Measurements from ENCODE around the gene MED10. TPM values are rescaled to one million over a fixed set of nuclear protein-coding genes. Genes with fewer than 3 reads are reported as not detected.

MED10 gene
- total RNA-seq, 1 donor from 2014 or later, result 38.4 TPM

DNA sequence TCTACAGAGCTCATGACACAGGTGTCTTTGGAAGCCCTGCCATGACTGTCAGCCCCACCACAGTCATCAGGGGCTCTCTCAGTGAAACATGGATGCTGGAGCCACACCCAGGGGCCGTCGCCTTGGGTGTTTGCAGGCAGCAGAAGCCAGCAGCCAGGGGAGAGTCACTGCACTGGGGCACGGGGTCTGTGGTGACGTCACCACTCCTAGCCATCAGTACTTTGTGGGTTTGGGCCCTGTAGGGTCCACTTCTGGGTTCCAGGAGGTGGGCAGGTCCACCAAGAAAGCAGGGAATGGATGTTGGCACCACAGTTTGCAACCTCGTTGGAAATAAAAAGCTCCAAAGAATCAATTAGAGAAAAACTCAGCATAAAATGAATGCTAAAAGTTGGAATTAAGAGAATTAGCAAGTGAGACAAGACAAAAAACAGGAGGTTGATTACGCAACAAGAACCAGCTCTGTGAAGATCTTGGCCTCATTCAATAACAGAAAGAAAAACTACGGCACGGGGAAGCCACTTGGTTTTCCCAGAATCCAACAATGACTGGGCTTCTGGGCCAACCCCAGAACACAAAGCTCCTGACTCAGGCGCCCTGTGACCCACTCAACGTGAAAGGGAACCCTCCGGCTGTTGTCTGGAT is 34.3 kb downstream of the MED10 start:
- TF ChIP-seq, protein P1, sequence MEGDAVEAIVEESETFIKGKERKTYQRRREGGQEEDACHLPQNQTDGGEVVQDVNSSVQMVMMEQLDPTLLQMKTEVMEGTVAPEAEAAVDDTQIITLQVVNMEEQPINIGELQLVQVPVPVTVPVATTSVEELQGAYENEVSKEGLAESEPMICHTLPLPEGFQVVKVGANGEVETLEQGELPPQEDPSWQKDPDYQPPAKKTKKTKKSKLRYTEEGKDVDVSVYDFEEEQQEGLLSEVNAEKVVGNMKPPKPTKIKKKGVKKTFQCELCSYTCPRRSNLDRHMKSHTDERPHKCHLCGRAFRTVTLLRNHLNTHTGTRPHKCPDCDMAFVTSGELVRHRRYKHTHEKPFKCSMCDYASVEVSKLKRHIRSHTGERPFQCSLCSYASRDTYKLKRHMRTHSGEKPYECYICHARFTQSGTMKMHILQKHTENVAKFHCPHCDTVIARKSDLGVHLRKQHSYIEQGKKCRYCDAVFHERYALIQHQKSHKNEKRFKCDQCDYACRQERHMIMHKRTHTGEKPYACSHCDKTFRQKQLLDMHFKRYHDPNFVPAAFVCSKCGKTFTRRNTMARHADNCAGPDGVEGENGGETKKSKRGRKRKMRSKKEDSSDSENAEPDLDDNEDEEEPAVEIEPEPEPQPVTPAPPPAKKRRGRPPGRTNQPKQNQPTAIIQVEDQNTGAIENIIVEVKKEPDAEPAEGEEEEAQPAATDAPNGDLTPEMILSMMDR (IDR thresholded peaks at IDR 0.05; ENCODE audit: unreplicated experiment), result no peak
- Mint-ChIP-seq H3K27me3 (ENCODE audit: low read depth) (peaks cover 41% of the 10 kb centered on the region), H3K36me3 (no peaks in the 10 kb centered on the region), H3K4me3 (no peak overlapping the region), H3K27ac (no peak overlapping the region), H3K9me3 (no peaks in the 10 kb centered on the region), H3K4me1 (no peaks in the 10 kb centered on the region)
- DNase-seq (ENCODE audit: low spot score in 2 of 2, unreplicated experiment in 2 of 2), result no peak

GRCh38 chr5:6342689-6343315 is 35.5 kb downstream of the MED10 start:
- TF ChIP-seq, protein P1 (IDR thresholded peaks at IDR 0.05; ENCODE audit: unreplicated experiment), result no peak
- Mint-ChIP-seq H3K4me1 (no peaks in the 10 kb centered on the region), H3K9me3 (no peaks in the 10 kb centered on the region), H3K27ac (no peak overlapping the region), H3K27me3 (ENCODE audit: low read depth) (peaks cover 46% of the 10 kb centered on the region), H3K4me3 (no peak overlapping the region), H3K36me3 (no peaks in the 10 kb centered on the region)
- DNase-seq (ENCODE audit: low spot score in 2 of 2, unreplicated experiment in 2 of 2), result no peak

DNA sequence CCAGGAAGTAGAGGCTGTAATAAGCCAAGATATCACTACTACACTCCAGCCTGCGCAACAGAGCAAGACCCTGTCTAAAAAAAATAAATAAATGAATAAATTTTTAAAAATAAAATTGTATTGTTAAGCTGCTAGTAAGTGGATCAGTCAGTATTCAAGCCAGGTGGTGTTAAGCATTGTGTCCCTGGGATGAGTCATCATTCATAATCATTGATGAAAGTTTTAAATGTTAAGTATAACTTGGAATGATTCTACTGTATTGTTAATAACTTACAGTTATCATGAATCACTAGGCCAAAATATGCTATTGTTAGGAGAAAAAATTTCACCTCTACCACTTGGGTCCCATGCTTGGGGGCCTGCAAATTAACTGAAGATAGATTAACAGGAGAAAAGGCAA is 38.2 kb downstream of the MED10 start:
- no peak overlapping the region for H3K27ac Mint-ChIP-seq
- DNase-seq (ENCODE audit: low spot score in 2 of 2, unreplicated experiment in 2 of 2), result no peak
- no peaks in the 10 kb centered on the region for H3K36me3 Mint-ChIP-seq
- no peaks in the 10 kb centered on the region for H3K9me3 Mint-ChIP-seq
- no peak overlapping the region for H3K4me3 Mint-ChIP-seq
- no peaks in the 10 kb centered on the region for H3K4me1 Mint-ChIP-seq
- TF ChIP-seq, protein P1 (IDR thresholded peaks at IDR 0.05; ENCODE audit: unreplicated experiment), result no peak
- H3K27me3 Mint-ChIP-seq (ENCODE audit: low read depth), result peaks cover 31% of the 10 kb centered on the region

DNA sequence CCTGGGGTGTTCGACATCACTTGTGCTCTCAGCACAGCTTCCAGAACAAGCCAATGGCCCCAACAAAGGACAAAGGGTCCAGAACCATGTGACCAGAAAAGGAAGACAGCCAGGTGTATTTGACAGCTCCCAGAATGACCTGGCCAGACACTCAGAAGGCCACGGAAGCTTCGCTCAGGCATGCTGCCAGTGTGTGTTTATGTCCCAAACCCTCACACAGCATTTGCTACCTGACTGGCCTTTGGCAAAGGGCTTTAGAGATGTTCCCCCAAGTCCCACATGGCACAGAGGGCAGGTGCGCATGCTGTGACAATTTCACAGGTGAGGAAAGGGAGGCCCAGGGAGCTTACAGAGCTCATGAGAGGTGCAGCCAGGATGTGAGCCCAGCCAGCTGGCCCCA is 39.5 kb downstream of the MED10 start:
- no peaks in the 10 kb centered on the region for H3K36me3 Mint-ChIP-seq
- H3K9me3 Mint-ChIP-seq, result no peaks in the 10 kb centered on the region
- no peak overlapping the region for H3K4me3 Mint-ChIP-seq
- H3K4me1 Mint-ChIP-seq, result no peaks in the 10 kb centered on the region
- no peak overlapping the region for H3K27ac Mint-ChIP-seq
- TF ChIP-seq, protein P1 (IDR thresholded peaks at IDR 0.05; ENCODE audit: unreplicated experiment), result no peak
- DNase-seq (ENCODE audit: low spot score in 2 of 2, unreplicated experiment in 2 of 2), result no peak
- H3K27me3 Mint-ChIP-seq (ENCODE audit: low read depth), result peaks cover 35% of the 10 kb centered on the region

DNA sequence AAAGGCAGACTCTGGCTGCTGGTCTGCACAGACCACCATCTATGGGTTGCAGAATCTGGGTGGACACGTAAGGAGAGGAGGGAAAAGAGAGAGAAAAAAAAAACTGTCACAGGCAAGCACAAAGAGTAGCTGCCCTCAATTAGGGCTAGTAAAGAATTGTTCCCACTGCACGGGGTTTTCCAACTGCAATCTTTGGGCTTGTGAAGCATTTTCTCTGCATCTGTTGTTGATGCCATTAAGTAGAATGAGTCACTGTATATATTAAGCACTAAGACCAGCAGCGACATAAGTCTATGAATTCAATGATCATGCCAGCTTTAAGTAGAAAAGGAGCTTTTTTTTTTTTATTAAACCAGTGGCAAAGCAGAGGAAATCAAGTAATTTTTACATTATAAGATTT is 40.2 kb downstream of the MED10 start:
- H3K4me1 Mint-ChIP-seq, result no peaks in the 10 kb centered on the region
- no peak overlapping the region for H3K4me3 Mint-ChIP-seq
- H3K36me3 Mint-ChIP-seq, result no peaks in the 10 kb centered on the region
- no peak for DNase-seq (ENCODE audit: low spot score in 2 of 2, unreplicated experiment in 2 of 2)
- H3K27me3 Mint-ChIP-seq (ENCODE audit: low read depth), result peaks cover 32% of the 10 kb centered on the region
- TF ChIP-seq, protein P1 (IDR thresholded peaks at IDR 0.05; ENCODE audit: unreplicated experiment), result no peak
- no peaks in the 10 kb centered on the region for H3K9me3 Mint-ChIP-seq
- H3K27ac Mint-ChIP-seq, result no peak overlapping the region
